Amniotic stem cell (primary cell): Measurements from ENCODE around the gene QPCT.
"Not testable (repeated sequence)": the region's sequence is repeated elsewhere in the genome, so short reads cannot be mapped to it uniquely, and the experiment has no call there.

Experiments
- DNase-seq: peaks from one replicate; lab custom pipeline; 2025; lab: John Stamatoyannopoulos, UW

QPCT gene

DNA sequence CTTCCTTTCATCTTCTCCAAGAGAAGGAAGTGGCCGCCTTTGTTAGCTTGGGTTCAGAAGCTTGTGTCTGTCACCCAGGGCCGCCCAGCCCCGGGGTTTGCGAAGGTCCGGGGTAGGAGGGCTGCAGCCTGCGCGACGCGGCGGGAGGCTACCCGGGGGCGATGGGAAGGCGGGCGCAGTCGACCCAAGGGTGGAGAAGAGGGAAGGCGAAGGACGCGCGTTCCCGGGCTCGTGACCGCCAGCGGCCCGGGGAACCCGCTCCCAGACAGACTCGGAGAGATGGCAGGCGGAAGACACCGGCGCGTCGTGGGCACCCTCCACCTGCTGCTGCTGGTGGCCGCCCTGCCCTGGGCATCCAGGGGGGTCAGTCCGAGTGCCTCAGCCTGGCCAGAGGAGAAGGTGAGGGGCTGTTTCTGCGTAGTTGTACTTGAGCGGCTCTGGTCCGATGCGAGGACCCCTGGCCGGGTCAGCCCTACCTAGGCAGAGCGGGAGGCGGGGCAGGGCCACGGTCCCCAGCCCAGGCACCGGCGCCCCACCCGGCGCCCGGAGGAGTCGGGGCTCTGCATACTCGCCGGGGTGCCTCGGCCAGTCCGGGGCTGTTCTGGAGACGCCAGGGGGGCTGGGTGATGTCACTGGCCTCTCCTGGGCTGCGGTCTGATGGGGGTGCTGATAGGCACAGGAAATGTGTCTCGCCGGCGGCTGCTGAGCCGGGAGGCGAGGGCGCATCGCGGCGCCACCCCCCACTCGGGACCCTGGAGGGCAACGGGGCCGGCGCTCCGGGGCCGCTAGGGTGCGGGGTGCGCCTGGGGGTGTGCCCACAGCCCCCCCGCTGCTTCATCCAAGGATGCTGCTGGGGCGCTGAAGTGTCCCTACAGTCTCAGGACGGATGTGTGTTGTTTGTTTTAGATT, at the start of gene QPCT:
Gene QPCT, plus strand, starts transcription at position 178 of the 909 bp plus-strand sequence. Its CDS starts 102 bp downstream, at position 280.
- no peak for DNase-seq

DNA sequence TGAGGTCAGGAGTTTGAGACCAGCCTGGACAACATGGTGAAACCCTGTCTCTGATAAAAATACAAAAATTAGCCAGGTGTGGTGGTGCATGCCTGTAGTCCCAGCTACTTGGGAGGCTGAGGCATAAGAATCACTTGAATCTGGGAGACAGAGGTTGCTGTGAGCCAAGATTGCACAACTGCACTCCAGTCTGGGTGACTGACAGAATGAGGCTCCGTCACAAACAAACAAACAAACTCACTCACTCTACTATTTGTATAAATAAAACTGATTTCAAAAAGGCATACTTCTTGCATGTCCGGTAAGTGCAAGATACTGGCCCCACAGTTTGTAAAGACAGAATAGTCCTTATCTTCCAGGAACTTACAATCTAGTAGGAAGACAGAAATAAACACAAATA, 49.6 kb upstream of the QPCT start:
- DNase-seq: not testable (repeated sequence)

DNA sequence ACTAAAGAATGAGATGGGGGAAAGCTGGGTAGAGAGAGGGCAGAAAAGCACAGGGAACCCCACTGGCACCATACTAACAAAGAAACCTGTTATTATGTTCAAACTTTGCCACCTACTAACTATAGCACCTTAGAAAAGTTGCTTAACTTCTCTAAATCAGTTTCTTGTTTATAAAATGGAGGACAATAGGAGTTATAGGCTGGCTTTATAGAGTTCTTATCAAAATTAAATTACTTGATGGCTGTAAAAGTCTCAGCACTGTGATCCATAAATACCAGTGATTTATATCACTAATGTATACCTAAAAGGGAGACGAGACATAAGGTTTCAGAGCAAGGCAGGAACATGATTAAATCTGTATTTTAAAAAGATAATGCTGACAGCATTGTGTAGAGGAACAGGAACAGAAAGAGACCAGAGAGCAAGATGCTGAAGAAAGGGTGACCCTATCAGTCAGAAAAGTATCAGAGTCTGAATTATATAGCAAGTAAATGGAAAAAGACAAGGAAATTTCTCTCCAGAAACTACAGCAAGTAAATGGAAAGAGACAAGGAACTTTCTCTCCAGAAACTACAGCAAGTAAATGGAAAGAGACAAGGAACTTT, 48.9 kb upstream of the QPCT start:
- no peak for DNase-seq

DNA sequence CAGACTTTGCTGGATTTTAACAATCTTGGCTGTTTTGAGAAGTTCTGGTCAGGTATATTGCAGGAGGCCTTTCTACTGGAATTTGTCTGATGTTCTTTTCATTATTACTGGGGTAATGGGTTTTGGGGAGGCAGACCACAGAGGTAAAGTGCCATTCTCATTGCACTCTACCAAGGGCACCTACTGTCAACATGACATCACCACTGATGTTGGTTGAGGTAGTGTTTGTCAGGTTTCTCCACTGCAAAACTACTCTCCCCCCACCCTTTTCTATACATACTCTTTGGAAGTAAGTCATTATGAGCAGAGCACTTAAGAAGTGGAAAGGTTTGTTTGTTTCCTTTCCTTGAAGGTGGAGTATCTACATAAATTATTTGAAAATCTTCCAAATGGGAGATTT, 46.8 kb upstream of the QPCT start:
- no peak for DNase-seq

DNA sequence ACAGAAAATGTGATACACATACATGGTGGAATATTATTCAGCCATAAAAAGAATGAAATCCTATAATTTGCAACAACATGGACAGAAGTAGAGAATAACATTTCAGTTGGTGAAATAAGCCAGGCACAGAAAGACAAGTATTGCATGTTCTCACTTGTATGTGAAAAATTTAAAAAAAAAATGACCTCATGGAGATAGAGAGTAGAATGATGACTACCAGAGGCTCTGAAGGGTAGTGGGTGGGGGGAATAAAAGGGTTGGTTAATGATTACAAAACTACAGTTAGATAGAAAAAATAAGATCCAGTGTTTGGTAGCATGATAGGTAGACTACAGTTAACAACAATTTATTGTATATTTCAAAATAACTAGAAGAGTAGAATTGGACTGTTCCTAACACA, 44.3 kb upstream of the QPCT start:
- DNase-seq: no peak

DNA sequence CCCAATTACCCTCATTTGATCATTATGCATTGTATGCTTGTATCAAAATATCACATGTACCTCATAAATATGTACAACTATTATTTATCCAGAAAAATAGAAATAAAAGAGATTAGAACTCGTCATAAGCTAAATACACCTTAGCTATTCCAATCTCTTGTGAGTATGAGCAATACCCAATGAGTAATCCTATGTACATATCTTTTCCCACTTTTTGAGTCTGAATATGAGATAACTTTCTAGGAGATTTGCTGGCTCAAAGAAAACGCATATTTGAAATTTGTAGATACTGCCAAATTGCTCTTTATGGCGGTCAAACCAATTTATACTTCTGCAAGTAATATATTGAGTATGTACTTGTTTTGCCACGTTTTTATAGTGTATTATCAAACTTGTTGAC, 43.9 kb upstream of the QPCT start:
- DNase-seq: no peak

DNA sequence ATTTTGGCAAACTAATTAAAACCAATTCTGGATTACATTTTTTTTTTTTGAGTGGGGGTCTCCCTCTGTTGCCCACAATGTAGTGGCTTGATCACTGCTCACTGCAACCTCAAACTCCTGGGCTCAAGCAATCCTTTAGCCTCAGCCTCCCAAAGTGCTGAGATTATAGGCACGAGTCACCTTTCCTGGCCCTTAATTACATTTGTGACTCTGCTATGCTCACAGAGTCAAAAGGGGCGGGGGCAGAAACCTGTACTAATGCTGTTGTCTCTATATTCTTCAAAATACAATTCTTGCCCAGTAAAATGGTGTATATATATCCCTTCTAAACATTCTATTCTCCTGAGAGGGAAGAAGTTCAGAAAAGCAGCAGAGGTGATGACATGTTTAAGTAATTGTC, 43.0 kb upstream of the QPCT start:
- no peak for DNase-seq

DNA sequence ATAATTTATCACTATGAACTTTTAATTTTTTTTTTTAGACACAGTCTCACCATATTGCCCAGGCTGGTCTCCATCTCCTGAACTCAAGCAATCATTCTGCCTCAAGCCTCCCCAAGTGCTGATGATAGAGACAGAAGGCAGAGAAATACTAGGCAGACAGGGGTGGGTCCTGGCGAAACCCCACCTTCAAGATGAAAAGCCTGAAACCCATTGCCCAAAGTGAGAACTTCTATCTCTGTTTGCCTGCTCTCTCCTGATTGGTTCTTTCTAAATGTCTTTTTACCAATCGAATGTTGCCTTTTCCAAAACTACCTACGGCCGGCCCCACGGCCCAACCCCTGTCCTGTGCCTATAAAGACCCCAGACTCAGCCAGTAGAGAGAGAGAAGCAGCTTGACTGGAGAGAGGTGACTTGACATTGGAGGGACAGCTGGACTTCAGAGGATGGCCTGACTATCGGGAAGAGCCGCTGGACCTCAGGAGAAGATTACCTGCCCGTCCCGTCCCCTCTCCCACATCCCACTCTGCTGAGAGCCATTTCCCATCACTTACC, 41.7 kb upstream of the QPCT start:
- DNase-seq: no peak

DNA sequence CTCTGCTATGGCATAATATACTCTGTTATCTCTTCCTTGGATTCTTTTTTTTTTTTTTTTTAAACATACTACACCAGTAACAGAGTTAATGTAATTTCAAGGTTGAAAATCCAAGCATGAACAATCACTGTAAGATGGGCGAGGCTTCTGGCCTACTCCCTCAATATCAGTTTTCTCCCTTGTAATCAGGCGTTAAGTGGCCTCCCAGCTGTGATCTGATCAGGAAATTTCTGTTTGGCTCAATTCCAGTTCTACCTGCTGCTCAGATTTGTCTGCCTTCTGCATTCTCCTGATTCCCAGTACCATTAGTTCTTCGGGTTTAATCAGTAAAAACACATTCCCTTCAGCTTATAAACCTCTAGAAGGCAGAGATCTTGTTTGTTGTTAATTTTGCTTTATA, 38.4 kb upstream of the QPCT start:
- DNase-seq: no peak

DNA sequence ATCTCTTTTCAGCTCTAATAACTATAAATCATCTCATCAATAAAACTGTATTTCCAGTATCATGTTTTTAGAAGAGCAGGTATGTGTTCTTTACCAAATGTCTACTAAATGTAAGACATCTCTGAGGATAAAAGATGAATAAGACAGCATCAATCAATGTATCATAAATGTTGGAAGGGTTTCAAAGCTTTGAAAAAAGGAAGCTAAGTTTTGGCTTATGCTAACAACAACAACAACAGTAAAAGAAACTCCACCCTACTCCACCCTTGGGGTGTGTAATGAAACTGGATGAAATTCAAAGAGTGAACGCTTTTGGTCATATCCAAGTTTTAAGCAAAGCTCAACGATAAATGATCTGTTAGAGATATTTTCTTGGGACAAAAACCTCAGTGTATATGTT, 36.9 kb upstream of the QPCT start:
- no peak for DNase-seq

DNA sequence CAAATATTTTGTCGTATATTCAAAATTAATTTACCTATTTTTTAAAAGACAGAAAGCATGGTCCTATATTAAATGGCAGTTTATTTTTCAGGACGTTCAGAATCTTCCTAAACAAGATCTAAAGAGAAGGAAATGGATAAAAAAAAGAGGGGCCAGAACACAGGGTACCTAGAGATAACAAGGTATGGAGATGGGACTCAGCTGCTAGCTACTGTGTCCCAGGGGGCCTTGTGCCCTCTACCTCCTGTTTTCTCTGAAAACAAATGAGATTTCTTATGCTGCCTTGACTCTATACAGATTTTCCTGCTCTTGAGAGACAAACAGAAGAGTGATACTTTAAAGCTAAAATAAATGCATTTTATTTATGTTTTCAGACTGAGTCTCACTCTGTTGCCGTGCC, 29.1 kb upstream of the QPCT start:
- DNase-seq: no peak

DNA sequence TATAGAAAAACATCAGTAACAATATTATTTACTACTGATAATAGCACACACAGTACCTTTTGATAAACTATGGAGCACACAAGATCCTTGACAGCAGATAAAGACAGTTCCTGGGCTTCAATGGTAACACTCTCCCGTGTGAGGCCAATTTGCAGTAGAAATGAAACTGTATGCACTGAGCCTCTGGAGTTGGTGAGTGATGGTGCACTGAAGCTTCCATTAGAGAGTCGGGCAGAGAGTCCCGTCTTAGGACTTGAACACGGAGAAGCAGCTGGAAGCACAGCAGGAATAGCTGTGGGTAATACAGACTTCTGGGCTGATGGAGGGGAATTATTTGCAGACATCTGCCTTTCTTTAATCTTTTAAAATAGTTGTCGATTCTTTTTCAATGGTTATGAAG, 28.2 kb upstream of the QPCT start:
- DNase-seq: no peak

DNA sequence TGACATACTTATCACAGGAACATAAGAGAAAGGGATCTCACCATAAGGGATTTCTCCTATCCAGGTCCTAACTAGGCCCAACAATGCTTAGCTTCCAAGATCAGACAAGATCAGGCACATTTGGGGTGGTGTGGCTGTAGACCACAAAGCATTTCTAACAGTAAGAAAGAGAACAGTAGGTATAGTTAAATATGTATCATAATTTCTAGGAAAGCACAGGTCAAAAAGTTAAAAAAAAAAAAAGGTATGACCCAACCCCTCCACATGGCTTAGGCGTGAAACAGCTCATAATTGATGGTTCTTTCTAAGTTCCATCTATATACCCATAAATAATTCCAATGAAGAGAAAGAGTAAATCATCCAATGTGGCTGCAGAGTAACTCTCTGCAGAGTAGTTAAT, 26.7 kb upstream of the QPCT start:
- no peak for DNase-seq

DNA sequence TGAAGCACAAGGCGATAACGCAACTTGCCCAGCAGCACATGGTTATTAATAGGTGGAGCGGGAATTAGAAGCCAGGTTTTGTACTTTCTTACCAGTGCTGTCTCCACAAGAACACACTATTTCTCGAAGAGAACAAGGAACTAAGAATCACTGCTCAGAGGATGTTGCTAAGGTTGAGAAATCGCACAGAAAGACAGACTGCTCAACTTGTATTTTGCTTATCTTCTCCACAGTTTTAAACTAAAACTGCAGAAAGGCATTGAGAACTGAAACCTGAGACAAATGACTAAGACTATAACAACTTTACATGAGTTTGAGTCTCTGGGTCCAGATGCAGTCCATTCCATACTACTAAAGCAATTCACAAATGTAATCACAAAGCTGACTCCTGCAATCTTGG, 26.0 kb upstream of the QPCT start:
- no peak for DNase-seq

DNA sequence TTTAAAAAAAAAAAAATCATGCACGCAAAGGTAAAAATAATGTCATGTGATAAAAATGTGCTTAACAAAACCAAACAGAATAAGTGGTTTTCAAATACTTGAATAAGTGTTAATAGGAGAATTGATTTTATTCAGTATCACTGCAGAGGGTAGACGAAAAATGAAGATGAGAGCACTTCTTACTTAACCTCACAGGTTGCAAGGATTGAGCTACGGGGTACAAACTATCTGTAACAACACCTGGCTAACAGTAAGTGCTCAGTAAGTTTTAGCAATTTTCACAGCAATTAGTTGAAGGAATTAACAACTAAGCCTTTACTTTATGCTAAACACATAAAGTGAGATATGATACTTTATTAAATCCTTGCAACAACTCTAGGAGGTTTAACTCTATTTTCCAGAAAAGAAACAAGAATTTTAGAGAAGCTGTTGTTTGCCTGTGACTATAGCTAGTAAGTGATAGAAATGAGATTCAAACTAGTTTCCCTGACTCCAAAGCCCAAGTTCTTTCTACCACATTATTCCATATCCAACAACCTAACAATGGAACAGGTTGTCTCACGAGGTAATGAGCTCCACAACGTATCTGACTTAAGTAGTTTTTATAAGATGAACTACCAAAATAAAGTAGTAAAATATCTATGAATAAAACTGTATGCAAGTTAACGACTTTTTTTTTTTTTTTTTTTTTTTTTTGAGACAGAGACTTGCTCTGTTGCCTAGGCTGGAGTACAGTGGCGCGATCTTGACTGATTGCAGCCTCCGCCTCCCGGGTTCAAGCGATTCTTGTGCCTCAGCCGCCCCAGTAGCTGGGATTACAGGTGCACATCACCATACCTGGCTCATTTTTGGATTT, 24.4 kb upstream of the QPCT start:
- DNase-seq: no peak

DNA sequence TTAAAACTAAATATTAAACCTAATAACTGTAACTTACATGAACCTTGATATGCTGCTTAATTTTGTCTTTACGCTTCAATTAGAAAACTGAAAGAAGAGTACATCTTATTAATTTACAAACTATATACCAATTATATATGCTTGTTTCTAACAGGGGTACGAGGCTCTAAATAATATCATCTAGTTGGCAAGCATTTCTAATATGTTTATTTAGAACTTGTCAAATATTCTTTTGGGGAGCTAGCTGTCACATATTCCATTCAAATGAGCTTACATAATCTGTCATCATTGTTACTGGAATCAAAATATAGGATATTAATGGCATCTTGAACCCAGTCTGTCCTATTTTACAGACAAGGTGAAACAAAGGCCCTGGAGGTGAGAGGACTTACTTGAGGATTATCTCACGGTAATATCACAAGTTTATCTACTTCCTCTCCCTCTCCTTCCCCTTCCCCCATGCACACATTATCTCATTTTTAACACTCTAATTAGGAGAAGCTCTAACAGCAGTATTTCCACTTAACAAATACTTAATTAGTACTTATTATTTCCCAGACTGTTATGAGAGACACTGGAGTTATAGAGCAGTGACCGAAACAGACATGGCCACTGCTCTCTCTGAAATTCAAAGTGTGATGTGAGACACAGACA, 23.3 kb upstream of the QPCT start:
- DNase-seq: no peak

DNA sequence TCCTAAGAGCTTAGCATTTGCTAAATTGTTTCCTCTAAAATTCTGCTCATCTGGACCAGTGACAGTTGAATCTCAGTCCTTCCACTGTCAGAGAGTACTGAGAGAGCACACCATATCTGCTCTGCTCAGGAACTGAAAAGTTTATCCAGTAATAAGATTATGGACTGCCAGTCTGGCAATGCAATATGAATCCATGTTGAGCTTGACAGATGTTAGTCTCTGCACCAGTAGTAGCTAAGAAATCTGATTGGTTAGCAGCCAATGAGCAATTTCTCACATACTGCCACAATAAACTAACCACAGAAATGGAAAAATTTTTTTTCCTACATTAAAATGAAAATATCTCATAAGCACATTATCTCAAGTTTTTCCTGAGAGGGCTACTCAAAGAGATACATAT, 22.1 kb upstream of the QPCT start:
- no peak for DNase-seq

DNA sequence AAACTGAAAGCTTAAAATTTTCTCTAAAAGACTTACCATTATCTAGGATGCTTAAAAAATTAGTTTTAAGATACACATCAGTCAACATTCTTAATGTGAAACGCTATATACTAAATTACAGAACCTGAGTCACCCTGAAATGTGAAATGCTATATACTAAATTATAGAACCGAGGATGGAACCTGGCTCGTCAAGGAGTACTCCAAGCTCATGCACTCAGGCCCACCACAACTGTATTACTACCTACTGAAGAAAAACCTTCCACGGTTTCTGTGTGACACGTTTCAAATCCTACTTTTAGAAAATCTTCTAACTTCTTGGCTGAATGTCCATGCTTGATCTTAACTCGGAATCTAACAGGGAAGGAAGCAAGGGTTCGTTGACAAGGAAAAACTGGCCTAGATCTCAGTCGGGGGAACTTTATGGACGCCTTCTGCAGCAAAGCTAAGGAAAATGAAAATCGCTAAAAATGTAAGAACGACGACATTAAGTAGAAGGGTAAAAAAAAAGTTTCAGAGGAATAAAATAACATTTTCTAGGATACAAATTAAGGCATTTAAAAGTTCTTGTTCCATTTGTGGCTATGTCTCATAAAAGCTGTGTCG, 21.2 kb upstream of the QPCT start:
- DNase-seq: no peak

DNA sequence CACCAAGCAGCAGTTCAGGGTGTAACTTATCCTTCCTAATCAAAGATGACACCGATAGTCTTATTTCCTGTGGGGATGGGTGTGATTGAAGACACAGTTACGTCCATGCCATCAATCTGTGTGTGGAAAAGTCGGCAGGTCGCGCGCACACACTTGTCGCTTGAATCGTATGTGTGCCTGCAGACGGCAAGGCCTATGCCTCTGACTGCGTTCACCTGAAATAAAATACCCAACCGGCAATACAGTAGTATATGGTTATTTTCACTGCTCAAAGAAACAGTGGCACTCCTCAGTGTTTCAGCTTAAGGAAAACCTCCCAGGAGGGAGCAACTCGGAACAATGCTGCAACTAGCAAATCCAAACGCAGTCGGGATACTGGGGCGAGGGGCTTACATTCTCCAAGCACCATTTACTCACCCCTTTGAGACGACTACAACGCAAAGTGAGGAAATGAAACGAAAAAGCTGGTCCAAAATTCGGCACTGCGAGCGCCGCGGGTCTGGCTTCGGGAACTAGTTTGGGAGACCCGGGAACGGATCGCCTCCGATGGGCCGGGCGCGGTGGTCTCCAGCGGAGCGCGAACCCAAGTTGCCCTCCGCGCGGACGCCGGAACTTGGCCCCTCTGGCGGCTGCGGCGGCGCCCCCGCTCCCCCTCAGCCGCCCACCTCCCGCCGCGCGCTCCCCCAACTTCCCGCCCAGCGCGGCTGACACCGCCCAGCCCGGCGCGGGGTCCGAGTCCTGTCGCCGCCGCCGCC, 20.5 kb upstream of the QPCT start:
- DNase-seq: no peak

DNA sequence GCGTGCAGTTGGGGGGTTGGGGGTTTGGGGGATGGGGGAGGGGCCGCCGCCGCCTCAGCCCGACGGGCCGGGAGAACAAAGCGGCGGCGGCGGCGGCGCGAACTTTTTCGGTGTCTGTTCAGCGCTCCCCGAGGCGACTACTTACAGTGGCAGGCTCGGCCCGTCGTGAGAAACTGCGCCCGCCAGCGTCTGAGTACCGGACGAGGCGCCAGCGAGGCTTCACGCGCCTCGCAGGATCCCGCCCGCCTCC, 20.0 kb upstream of the QPCT start:
- DNase-seq: no peak
